Measurements from ENCODE around the gene OR4N2.
"Not testable (repeated sequence)": the region's sequence is repeated elsewhere in the genome, so short reads cannot be mapped to it uniquely, and the experiment has no call there.

The OR4N2 gene, protein sequence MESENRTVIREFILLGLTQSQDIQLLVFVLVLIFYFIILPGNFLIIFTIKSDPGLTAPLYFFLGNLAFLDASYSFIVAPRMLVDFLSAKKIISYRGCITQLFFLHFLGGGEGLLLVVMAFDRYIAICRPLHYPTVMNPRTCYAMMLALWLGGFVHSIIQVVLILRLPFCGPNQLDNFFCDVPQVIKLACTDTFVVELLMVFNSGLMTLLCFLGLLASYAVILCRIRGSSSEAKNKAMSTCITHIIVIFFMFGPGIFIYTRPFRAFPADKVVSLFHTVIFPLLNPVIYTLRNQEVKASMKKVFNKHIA

DNA sequence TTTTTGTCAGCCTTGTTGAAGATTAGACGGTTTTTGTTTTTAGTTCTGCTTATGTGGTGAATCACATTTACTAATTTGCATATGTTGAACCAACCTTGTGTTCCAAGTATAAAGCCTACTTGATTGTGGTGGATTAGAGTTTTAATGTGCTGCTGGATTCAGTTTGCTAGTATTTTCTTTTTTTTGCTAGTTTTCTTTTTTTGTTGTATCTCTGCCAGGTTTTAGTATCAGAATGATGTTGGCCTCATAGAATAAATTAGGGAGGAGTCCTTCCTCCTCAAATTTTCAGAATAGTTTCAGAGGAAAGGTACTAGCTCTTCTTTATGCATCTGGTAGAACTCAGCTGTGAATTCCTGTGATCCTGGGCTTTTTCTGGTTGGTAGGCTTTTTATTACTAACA lies at the start of gene OR4N2:
Gene OR4N2 (plus strand): TSS at position 301 of the 400 bp plus-strand sequence. CDS start 23,679 bp downstream, outside the sequence.
- DNase-seq (ENCODE audit: low read depth in 2 of 2), result not testable (repeated sequence)

DNA sequence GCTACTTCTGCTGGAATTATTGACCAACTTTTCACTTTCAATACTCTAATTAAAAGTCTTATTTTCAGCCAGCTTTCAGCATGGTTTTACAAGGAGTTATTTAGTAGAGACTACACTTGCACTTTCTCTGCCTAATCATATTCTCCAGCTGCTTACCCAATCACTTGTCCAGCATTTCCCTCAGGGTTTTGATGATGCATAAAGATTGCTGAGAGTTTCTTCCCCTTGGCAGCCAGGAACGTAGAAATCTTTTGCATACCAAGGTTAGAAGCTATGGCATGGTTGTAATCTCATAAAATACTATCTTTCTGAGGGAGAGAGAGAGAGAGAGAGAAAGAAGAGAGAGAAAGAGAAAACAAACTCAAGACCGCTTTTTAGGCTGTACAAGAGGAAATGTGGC lies 49.4 kb upstream of the OR4N2 start:
- DNase-seq (ENCODE audit: low read depth in 2 of 2), result no peak

DNA sequence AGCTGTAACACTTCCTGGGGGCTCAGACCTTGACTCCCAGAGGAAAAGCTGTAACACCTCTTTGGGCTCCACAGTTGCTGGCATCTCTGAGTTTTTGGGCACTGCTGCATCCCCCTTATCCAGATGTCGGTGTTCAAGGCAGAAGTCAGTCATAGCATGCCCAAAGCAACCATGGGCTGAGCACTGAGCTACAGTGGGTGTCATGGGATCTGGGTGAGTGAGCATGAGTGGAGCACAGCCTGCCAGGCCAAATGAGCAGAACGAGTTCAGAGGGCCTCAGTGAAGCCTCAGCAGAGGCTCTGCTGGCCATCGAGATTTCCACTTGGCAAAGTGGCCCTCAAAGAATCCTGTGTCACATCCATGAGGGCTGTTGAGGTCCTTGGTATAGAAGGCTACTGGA lies 32.1 kb upstream of the OR4N2 start:
- not testable (repeated sequence) for DNase-seq (ENCODE audit: low read depth in 2 of 2)

DNA sequence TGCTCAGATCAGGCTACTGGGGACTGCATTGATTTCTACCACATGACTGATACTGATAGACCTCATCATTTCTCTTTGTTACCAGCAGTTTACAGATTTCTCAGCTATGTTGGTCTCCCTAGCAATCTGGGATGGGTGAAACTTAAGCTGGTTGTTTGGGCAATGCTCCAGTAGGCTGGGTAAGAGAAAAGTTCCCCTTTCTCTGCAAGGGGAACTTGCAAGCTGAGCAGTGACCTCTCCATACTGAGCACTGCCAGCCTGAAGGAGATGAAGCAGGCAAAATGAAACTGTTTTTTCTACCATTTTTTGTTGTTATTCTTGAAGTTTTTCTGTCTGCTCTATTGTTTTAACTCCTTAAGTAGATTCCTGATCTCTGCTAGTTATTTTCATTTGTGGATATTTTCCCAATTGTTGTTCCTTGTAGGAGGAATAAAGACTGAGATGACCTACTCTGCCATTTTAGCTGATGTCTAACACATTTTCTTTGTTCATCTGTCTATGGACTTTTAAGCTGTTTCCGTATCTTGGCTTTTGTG lies 31.6 kb upstream of the OR4N2 start:
- DNase-seq (ENCODE audit: low read depth in 2 of 2), result no peak

DNA sequence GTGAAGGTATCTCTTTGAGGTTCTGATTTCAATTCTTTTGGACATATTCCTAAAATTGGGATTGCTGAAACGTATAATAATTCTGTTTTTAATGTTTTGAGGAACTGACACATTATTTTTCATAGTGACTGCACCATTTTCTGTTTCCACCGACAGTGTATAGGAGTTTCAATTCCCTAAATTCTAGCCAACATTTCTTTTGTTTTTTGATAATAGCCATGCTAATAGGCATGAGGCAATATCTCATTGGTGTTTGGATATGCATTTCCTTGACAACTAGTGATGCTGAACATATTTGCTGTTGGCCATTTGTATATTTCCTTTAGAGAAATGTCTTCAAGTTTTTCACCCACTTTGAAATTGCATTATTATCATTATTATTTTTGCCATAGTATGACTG lies 31.1 kb upstream of the OR4N2 start:
- not testable (repeated sequence) for DNase-seq (ENCODE audit: low read depth in 2 of 2)

DNA sequence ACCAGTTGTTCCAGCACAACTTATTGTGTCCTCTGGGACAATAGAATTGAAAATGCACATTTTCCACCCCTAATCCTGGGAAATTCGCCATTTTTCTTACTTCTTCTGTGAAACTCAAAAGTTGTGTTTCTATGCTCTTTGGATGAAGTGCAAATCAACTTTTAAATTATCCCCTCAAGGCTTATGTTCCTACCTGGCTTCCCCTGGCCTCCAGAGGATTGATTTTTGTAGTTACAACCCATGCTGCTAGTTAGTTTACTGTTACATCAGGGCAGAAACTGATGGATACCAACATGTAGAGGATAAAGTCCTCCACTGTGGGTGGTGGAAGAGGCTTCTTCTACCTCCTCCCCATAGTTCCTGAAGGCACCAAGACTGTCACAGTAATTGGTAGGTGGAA lies 30.4 kb upstream of the OR4N2 start, which contains the start of gene OR4M1:
Gene OR4M1 (plus strand): TSS at position 301 of the 400 bp plus-strand sequence. CDS start 6,819 bp downstream, outside the sequence.
- not testable (repeated sequence) for DNase-seq (ENCODE audit: low read depth in 2 of 2)

DNA sequence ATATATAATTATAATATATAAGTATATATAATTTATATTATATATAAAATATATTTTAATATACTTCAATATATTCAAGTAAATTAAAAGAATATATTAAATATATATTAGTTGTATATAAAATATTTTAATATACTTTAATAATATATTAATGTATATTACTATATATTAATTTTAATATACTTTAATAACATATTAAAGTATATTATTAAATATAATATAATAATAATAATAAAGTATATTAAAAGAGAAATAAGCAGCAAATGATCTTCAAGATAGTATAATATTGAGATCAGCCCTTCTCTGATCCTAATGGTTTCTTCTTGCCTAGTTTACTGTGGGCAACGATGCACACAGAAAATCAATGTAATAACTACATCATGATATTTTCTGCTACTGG lies 28.0 kb upstream of the OR4N2 start:
- no peak for DNase-seq (ENCODE audit: low read depth in 2 of 2)

DNA sequence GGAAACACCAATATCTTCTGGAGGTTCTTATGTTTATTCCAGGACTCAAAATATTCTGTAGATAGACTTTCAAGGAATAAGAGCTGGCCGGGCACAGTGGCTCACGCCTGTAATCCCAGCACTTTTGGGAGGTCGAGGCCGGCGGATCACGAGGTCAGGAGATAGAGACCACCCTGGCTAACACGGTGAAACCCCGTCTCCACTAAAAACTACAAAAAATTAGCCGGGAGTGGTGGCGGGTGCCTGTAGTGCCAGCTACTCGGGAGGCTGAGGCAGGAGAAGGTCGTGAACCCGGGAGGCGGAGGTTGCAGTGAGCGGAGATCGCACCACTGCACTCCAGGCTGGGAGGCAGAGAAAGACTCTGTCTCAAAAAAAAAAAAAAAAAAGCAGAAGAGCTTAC lies 17.7 kb upstream of the OR4N2 start:
- DNase-seq (ENCODE audit: low read depth in 2 of 2), result not testable (repeated sequence)

DNA sequence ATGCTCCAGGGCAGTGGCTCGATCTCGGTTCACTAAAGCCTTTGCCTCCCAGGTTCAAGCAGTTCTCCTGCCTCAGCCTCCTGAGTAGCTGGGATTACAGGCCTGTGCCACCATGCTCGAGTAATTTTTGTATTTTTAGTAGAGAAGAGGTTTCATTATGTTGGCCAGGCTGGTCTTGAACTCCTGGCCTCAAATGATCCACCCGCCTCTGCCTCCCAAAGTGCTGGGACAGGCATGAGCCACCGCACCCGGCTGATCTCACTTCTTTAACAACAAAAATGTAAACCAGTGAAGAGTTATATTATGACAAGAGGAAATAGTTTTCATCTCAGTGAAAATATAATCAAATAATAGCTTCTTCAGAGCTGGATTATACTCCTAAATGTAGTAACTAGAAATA lies 16.3 kb upstream of the OR4N2 start:
- DNase-seq (ENCODE audit: low read depth in 2 of 2), result not testable (repeated sequence)

DNA sequence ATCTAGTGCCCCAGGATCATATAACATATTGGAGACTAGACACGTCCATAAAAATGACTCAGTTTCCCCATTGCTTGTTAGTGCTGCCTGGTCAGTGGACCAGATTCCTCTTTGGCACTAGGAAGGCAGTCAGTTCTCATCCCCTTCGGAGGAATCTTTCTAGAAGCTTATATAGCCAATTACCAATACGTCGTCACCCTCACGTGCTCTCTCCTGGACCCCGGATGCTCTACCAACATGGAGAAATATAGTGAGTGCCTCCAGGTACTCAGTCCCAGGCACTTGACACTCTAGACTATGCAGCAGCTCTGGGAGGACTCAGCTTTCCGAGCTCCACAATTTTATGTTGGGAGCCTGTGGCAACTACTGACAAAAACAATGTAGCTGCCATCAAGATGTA lies 15.4 kb upstream of the OR4N2 start:
- DNase-seq (ENCODE audit: low read depth in 2 of 2), result not testable (repeated sequence)

DNA sequence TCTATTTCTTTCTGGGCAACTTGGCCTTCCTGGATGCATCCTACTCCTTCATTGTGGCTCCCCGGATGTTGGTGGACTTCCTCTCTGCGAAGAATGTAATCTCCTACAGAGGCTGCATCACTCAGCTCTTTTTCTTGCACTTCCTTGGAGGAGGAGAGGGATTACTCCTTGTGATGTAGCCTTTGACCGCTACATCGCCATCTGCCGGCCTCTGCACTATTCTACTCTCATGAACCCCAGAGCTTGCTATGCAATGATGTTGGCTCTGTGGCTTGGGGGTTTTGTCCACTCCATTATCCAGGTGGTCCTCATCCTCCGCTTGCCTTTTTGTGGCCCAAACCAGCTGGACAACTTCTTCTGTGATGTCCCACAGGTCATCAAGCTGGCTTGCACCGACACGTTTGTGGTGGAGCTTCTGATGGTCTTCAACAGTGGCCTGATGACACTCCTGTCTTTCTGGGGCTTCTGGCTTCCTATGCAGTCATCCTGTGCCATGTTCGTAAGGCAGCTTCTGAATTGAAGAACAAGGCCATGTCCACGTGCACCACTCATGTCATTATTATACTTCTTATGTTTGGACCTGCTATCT lies 7.0 kb upstream of the OR4N2 start:
- not testable (repeated sequence) for DNase-seq (ENCODE audit: low read depth in 2 of 2)

DNA sequence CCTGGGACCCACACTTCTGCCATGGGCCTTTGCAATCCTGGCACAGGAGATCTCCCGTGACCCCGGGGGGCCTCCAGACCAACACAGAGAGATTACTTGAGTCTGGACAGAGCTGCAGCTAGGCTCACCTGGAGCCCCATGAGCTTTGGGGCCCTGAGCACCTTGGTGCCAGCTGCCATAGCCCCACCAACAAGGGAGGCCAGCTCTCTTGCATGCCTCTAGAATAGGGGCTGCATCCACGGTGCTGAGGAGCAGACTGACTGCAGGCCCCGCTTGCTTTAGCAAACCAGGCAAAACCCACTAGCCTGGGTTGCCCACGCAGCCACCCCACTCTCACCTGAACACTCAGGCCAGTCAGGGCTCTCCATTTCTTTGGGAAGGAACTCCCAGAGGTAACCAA lies 3.7 kb upstream of the OR4N2 start:
- no peak for DNase-seq (ENCODE audit: low read depth in 2 of 2)

DNA sequence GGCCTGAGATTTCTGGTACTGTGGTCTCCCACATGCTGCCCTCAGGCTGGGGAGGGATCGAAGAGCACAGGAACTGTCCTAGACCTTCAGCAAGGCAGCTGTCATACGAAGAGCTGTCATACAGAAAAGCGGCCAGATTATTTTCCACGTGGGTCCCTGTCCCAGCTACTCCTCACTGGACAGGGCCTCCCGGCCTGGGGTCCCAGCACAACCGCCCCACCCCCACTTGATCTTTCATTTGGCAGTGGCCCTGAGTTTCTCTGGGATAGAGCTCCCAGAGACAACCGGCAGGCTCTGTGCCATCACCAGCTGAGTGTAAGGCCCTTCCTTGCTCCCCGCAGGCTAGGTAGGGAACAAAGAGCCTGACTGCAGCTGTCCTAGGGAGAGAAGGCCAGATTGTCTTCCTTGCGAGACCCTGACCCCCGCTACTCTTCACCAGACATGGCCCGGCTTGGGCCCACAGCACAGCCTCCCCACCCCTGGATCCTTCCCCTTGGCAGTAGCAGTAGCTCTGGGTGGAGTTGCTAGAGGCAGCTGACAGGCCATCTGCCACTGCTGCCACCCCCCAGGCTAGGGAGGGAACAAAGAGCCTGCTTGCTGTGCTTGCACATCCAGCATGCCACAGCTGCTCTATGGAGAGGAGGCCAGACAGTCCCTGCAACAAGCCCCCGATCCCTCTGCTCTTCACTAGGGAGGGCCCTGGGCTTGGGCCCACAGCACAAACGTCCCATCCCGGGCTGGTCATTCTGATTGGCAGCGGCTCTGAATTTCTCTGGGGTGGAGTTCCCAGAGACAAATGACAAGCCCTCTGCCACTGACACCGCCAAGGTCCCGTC lies 3.1 kb upstream of the OR4N2 start:
- no peak for DNase-seq (ENCODE audit: low read depth in 2 of 2)

DNA sequence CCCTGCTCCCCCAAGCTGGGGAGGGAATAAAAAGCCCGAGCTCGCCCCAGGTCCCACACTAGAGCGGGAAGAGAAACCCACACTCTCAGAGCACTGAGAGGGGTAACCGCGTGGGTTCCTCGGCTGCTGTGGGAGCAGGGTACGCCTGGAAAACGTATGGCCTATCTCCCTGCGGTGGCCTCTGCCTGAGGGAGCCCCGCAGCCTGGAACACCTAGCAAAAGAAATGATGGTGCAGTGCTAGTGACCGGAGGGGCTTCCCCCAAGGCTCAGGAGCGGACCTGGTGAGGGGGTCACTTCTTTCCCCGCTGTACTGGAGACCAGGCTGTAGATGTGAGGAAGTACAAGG lies 2.5 kb upstream of the OR4N2 start:
- DNase-seq (ENCODE audit: low read depth in 2 of 2), result no peak

DNA sequence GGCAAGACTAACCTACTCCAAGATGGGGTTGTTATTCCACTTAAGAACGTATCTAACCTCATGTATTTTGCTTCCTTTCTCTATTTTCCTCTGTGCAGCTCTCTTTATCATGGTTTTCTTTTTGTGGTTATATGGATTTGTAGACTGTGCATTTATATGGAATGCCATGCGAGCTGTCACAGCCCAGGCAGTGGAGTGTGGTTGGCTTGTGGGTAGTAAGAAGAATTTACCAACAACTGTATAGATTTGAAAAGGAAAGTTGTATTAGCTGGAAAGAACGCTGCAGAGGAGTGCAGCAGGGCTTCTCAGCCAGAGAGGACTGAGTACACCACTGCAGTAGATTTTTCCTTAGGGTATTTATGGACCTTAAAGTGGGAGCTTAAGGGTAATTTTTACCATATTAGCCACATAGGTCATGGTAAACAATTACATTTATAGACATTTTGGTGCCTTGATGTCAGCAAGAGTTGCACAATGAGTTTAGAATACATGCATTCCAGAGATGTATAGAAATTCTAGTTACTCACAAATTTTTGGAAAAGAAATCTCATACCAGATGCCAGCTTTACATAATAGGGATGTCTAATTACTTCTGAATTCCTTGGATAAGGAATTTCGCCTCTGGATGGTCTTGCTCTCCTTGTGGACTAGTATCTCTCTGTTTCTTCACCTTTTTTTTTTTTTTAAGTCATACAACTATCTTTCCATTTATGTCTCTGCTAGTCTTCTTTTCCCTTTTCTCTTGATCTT lies 9.8 kb downstream of the OR4N2 start:
- DNase-seq (ENCODE audit: low read depth in 2 of 2), result not testable (repeated sequence)

DNA sequence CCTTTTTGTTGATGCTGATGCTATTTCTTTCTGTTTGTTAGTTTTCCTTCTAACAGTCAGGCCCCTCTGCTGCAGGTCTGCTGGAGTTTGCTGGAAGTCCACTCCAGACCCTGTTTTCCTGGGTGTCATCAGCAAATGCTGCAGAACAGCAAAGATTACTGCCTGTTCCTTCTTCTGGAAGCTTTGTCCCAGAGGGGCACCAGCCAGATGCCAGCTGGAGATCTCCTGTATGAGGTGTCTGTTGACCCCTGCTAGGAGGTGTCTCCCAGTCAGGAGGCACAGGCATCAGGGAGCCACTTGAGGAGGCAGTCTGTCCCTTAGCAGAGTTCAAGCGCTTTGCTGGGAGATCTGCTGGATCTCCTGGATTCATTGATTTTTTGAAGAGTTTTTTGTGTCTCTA lies 16.3 kb downstream of the OR4N2 start:
- DNase-seq (ENCODE audit: low read depth in 2 of 2), result not testable (repeated sequence)

DNA sequence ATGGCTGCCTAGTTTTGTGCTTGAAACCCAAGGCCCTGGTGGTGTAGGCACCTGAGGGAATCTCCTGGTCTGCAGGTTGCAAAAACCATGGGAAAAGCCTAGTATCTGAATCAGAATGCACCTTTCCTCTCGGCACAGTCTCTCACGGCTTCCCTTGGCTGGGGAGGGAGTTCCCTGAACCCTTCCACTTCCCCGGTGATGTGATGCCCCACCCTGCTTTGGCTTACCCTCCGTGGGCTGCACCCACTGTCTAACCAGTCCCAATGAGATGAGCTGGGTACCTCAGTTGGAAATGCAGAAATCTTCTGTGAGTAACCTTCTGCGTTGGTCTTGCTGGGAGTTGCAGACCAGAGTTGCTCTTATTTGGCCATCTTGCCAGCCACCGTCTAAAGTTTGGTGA lies 17.4 kb downstream of the OR4N2 start:
- not testable (repeated sequence) for DNase-seq (ENCODE audit: low read depth in 2 of 2)

DNA sequence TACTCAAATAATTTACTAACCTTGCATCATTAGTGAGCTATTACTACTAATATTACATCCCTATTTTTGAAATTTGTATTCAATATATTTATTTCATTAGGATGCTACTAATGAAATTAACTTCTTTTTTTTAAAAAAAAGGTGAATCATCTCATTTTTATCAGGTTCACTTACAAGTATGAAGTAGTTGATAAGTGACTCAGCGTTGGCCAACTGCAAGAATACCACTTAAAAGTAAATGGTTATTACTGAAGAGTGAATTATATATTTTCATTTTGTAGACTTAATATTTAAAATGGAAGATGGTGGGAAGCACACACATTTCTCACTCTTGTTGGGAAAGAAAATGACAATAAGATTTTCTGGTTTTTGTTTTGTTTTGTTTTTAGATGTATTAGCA lies 19.6 kb downstream of the OR4N2 start:
- DNase-seq (ENCODE audit: low read depth in 2 of 2), result no peak

DNA sequence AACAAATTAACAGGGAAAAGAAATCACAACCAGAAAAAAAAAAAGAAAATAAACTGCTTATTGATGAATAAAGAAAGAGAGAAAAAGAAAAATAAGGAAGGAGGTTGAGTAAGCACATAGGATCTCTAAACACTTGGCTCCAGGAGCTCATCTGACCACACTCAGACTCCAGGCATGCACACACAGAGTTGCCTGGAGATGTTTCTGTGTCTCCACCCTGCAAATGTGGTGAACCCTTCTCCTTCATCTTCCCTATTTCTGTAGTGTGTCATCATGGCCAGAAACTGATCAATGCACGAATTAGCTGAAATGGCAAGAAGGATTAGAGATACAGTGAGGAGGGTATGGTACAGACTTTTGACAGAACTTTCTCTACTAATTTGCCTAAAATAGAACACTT lies 20.2 kb downstream of the OR4N2 start:
- DNase-seq (ENCODE audit: low read depth in 2 of 2), result no peak

DNA sequence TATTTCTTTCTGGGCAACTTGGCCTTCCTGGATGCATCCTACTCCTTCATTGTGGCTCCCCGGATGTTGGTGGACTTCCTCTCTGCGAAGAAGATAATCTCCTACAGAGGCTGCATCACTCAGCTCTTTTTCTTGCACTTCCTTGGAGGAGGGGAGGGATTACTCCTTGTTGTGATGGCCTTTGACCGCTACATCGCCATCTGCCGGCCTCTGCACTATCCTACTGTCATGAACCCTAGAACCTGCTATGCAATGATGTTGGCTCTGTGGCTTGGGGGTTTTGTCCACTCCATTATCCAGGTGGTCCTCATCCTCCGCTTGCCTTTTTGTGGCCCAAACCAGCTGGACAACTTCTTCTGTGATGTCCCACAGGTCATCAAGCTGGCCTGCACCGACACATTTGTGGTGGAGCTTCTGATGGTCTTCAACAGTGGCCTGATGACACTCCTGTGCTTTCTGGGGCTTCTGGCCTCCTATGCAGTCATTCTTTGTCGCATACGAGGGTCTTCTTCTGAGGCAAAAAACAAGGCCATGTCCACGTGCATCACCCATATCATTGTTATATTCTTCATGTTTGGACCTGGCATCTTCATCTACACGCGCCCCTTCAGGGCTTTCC lies 24.2 kb downstream of the OR4N2 start:
- DNase-seq (ENCODE audit: low read depth in 2 of 2), result not testable (repeated sequence)

DNA sequence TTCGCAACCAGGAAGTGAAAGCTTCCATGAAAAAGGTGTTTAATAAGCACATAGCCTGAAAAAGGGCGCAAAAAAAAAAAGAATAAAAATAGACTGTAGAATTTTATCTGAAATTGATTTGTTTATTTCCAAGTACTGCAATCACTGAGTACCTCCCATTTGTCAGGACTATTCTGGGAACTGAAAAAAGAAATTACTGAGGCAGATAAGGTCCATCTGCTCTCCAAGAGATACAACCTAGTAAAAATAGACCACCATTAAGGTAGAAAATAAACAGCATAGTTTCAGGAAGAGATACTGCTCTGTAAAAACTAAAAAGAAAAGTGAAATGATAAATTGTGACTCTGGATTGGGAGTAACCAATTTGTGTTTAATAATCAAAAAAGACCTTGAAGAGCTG lies 24.7 kb downstream of the OR4N2 start:
- no peak for DNase-seq (ENCODE audit: low read depth in 2 of 2)
